ENCODE data around the gene GLYR1. TPM values are rescaled to one million over a fixed set of nuclear protein-coding genes. Genes with fewer than 3 reads are reported as not detected.
A peak's percentile ranks its signal among the peaks of the same experiment; 100 is the strongest.
"Not testable (repeated sequence)": the region's sequence is repeated elsewhere in the genome, so short reads cannot be mapped to it uniquely, and the experiment has no call there.

GLYR1 gene
- total RNA-seq, 1 donor from 2014 or later = 49.9 TPM

GRCh38 chr16:4787627-4788482 lies 59.2 kb downstream of the GLYR1 start, which contains the start of gene SEPTIN12:
Gene SEPTIN12, minus strand, starts transcription at chr16:4788345. Its CDS starts 700 bp downstream, at chr16:4787645.
- peak; percentile 15 for ATAC-seq

- peak; percentile 24 for ATAC-seq
Observed at GRCh38 chr16:4787068-4787467, 60.0 kb downstream of the GLYR1 start.

- peak; percentile 6 for ATAC-seq
Observed at GRCh38 chr16:4785758-4786433, 61.2 kb downstream of the GLYR1 start.

DNA sequence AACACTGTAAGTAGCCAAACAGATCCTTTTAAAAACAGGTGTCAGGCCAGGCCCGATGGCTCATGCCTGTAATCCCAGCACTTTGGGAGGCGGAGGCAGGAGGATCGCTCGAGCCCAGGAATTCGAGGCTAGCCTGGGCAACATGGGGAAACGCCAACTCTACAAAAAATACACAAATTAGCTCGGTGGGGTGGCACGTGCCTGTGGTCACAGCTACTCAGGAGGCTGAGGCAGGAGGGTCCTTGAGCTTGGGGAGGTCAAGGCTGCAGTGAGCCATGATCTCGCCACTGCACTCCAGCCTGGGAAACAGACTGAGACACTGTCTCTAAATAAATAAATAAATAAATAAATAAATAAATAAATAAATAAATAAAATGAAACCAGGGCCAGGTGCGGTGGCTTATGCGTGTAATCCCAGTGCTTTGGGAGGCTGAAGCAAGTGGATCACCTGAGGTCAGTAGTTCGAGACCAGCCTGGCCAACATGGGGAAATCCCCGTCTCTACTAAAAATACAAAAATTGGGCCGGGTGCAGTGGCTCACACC lies 62.6 kb downstream of the GLYR1 start:
- not testable (repeated sequence) for ATAC-seq

DNA sequence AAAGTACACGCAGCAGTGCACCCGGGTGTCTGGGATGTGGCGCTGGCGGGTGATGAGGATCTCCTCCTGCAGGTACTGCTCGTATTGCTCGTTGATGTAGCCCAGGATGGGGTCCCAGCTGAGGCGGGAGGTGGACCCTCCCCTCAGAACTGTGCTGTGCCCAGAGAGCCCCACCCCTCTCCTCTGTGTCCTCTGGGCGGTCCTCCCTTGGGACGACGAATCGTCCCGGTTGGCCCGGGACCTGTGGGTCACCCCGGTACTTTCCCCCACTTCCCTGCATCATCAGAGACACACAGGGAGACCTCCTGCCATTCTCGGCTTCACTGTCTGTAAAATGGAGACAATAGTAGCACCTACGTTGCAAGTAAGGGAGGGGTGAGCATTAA lies 63.1 kb downstream of the GLYR1 start:
- ATAC-seq = no peak

DNA sequence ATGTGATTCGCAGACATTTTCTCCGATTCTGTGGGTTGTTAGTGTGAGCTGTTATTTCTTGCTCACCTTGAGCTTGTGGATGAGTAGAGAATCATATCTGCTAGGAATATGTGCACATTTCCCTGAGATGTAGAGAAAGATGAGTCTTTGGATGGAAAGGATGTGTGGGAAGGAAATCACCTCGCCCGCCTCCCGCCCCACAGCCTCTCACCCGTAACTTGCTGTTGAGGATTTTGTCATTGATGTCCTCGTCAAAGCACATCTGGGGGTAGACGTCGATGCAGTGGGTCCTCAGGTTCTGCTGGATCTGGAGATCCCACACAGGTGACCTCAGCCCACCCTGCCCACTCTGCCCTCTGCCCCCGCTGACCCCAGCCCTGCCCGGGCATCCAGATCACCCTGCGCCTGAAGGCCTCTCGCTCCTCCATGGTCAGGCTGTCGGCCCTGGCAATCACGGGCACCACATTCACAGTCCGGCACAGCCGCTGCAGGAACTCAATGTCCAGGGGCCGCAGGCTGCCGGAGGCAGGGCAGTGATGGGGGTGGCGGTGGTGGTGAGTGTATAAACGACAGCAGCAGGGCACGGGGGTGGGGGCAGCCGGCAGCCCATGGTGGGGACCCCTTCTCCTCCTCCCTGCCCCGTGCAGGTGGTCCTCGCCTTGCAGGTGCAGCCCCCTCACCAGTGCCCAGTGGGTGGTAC lies 63.7 kb downstream of the GLYR1 start:
- no peak for ATAC-seq

GRCh38 chr16:4780235-4780634 lies 66.9 kb downstream of the GLYR1 start:
- ATAC-seq = peak; percentile 41

DNA sequence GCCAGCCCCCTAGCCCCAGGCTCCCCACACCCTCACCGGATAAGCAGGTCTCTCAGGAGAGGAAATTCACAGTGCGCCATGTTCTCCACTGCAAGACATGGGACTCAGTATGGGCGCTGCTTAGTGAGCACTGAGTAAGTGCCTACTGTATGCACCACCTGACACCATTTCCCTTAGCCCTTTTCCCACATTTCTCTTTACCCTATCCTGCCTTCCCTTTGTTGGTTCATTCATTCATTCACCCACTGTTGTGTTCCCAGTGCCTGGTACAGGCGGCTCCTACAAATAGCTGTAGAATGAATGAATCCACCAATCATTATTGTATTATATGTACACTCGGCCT lies 69.1 kb downstream of the GLYR1 start:
- ATAC-seq = no peak

DNA sequence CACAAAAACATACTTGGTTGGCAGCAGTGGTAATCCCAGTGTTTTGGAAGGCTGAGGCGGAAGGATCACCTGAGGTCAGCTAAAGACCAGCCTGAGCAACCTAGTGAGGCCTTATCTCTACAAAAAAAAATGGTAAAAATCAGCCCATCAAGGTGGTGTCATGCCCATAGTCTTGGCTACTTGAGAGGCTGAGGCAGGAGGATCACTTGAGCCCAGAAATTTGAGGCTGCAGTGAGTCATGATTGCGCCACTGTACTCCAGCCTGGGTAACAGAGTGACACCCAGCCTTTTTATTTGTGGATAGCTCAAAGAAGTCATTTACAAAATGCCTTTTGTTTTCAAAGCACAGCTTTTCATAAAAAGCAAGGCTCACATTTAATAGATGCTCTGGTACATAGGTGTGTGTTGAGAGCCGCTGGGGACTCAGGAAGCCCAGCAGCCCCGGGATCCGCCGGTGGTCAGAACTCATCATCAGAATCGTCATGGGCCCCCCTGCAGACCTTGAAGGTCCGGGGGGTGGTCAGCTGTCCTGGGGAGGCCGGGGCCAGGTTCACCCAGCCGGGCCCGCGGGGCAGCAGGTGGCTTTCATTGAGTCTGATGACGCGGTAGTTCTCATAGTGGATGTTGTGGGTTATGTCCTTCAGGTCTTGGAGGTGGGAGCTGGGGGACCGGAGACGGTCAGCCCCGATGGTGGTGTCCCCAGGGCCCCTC lies 69.6 kb downstream of the GLYR1 start:
- ATAC-seq = no peak

DNA sequence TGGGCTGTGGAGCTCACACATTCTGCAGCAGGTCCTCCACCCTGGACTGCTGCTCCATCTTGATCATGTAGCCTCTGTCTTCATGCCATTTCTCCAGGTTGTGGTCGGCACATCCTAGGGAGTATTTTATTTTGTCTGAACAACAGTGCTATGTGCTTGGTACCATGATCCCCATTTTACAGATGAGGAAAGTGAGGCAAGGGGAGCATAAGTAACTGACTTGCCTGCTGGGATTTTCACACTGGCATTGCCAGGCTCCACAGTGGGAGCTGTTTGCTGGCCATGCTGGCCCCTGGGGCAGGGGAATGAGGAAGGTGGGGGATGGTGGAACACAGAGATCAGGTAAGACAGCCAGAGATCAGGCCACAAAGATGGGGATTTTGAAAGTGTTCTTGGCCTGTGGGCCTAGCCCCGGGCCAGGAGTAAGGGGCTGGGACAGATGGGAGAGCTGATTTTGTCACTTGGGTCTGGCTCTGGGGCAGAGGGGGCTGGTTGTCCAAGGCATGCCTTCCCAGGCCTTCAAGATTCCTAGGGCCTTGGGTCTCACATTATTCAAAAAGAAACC lies 70.9 kb downstream of the GLYR1 start:
- ATAC-seq = no peak

GRCh38 chr16:4775005-4775404 lies 72.1 kb downstream of the GLYR1 start:
- ATAC-seq = no peak

DNA sequence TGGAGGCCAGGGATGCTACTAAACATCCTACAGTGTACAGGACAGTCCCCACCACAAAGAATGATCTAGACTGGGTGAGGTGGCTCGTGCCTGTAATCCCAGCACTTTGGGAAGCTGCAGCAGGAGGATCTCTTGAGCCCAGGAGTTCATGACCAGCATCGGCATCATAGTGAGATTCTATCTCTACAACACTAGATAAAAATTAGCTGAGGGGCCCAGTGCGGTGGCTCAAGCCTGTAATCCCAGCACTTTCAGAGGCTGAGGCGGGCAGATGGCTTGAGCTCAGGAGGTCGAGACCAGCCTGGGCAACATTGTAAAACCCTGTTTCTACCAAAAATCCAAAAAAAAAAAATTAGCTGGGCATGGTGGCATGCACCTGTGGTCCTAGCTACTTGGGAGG lies 74.7 kb downstream of the GLYR1 start:
- no peak for ATAC-seq

DNA sequence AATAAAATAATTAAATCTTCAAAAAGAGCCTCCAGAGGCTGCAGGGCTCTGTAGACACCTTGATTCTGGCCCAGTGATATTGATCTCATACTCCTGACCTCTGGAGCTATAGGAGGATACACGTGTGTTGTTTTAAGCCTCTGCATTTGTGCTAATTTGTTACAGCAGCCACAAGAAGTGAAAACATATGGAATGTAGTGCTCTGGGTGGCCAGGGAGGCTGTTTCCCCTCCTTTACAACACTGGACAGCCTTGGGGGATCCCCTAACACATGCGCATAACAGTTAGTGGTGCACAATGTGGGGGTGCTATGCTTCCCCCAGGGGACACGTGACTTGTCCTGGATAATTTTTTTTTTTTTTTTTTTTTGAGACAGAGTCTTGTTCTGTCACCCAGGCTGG lies 75.4 kb downstream of the GLYR1 start:
- no peak for ATAC-seq

- no peak for ATAC-seq
Observed at GRCh38 chr16:4769306-4769638, 77.8 kb downstream of the GLYR1 start.

DNA sequence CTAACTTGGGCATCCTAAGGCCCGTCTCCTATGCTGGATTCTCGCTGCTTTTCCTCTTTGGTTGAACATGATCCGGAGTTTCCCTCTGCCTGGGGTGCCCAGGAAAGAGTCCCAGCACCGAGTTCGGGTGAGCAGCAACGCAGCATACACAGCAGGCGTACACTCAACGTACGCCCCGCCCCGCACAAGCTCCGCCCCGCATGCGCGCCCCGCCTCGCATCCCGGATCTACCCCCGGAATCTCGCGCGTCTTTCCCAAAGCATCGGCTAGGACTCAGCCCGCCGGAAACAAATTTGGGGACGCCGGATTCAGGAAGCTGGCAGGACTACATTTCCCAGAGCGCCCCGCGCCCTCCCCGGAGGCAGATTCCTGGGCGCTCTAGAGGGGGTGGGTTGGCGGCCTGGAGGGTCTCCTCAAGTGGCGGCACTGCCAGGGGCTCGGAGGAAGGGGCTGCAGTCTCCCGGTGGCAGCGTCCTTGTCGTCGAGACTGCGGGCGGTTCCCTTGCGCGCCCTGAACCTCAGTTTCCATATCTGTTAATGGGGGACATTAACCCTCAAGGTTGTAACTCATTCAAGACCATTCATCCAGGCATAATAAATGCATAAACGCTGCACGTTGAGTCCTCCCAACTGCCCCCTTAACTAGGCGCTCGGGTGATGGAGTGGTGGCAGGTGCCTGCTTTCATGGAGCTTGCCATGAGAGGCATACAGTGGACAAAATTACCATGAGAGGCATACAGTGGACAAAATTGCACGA lies 78.4 kb downstream of the GLYR1 start:
- ATAC-seq = peak; percentile 84

- peak; percentile 30 for ATAC-seq
Observed at GRCh38 chr16:4767872-4768548, 79.1 kb downstream of the GLYR1 start.

DNA sequence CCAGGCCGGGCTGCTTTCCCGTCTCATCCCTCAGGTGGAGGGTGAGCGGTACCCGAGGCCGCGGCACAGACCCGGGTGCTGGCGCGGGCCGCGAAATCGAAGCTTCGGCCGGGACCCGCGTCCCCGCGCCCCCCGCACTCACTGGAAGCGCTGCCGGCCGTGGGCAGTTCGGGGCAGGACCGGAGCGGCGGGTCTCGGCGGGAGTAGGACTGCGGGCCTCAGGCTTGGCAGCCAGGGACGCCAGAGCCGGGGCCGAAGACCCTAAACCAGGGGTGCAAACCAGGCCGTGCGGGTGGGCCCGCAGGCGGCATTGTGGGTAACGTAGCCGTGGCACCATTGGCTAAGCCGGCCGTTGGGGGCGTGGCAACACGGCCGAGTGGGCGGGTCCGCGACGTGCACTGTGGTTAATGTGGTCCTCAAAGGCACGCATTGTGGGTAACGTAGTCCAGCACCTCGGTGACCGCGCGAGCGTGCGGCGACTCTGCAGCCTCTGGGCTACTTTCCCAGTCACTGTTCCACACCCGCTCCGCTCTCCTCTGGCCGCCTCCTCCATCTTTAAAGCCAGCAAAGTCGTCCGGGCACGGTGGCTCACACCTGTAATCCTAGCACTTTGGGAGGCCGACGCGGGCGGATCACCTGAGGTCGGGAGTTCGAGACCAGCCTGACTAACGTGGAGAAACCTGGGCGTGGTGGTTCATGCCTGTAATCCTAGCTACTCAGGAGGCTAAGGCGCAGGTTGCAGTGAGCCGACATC lies 80.0 kb downstream of the GLYR1 start, which contains the start of gene ZNF500:
TSS of gene ZNF500 (minus strand) at position 288 of the 754 bp plus-strand sequence. CDS start 1,184 bp downstream, outside the sequence.
- peak; percentile 94 for ATAC-seq

DNA sequence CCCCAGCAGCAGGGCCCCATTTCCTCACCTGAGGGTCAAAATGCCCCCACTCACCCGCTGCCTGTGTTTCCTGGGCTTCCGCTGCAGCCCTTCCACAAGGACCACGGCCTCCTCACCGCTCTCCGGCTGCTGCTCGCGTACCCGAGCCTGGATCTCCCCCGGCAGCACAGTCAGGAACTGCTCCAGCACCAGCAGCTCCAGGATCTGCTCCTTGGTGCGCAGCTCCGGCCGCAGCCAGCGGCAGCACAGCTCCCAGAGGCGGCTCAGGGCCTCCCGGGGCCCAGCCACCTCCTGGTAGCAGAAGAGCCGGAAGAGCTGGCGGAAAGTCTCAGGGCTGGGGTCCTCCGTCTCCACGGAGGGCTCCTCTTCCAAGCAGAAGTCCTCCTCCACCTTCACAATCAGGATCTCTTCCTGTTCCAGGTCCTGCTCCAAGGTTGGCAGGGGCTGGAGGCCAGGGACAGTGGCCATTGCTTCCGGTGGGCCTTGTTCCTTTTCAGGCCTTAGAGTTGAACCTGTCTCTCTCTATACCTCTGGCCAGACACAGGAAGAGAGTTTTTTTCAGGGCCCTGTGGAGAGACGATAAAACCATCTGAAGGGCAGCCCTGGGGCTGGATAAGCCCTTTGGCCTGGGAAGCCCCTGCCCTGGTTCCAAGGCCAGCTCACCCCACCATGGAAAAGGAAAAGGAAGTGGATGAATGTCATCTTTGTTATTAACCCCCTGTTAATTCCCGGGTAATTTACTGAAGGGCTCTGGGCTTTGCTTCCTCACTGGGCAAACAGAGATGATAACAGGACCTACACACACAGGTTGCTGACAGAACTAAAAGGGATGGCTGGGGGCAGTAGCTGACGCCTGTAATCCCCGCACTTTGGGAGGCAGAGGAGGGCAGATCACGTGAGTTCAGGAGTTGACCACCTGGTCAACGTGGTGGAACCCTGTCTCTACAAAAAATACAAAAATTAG lies 81.3 kb downstream of the GLYR1 start:
- ATAC-seq = no peak

GRCh38 chr16:4763791-4764190 lies 83.3 kb downstream of the GLYR1 start:
- no peak for ATAC-seq

All from esophagus mucosa (tissue), 1 donor.